ENCODE results near the gene ATP6V1C2.

Gene ATP6V1C2

GRCh38 chr2:10680957-10681356 lies 40.5 kb upstream of the ATP6V1C2 start:
- H2BK120ac ChIP-seq (ENCODE audit: low read depth, low read length) = no peak overlapping the region
- H4K8ac ChIP-seq (ENCODE audit: low read depth, low read length) = no peak overlapping the region
- H2BK12ac ChIP-seq (ENCODE audit: low read length) = no peak overlapping the region
- H3K14ac ChIP-seq (ENCODE audit: low read length) = no peak overlapping the region
- no peak overlapping the region for H3K9ac ChIP-seq (ENCODE audit: low read depth, low read length, poor library complexity)
- no peak overlapping the region for H3K4me2 ChIP-seq (ENCODE audit: insufficient read depth, low read length, poor library complexity, severe bottlenecking)
- peaks cover 2% of the 10 kb centered on the region for H3K79me1 ChIP-seq (ENCODE audit: low read depth, low read length)
- H2AK5ac ChIP-seq (ENCODE audit: low read depth, low read length) = no peak overlapping the region
- no CpG with 5 or more reads among the region's 2 CpGs for WGBS, 2 donors (ENCODE audit: extremely low coverage in 2 of 2, insufficient read length in 2 of 2, insufficient replicate concordance in 1 of 2)
- H3K18ac ChIP-seq (ENCODE audit: low read length) = no peak overlapping the region
- no peaks in the 10 kb centered on the region for H3K4me1 ChIP-seq (ENCODE audit: control insufficient read depth in 2 of 2, insufficient read depth in 1 of 2, low read depth in 1 of 2, low read length in 2 of 2)
- no peak overlapping the region for H4K91ac ChIP-seq (ENCODE audit: low read depth, low read length, poor library complexity)
- no peak overlapping the region for H3K4me3 ChIP-seq (ENCODE audit: low read length in 2 of 2)
- H2BK15ac ChIP-seq (ENCODE audit: low read length) = no peak overlapping the region
- H3K27ac ChIP-seq (replicated peaks; ENCODE audit: low read length) = no peak overlapping the region
- H2BK5ac ChIP-seq (ENCODE audit: low read length) = no peak overlapping the region
- H3K9me3 ChIP-seq (replicated peaks in 1 of 2; ENCODE audit: control insufficient read depth in 2 of 2, insufficient read depth in 1 of 2, low read depth in 1 of 2, low read length in 2 of 2) = no peaks in the 10 kb centered on the region
- no peak overlapping the region for H3K4ac ChIP-seq (ENCODE audit: low read length)
- DNase-seq (ENCODE audit: low spot score) = no peak
- no peaks in the 10 kb centered on the region for H3K27me3 ChIP-seq (ENCODE audit: control insufficient read depth in 3 of 3, insufficient read depth in 3 of 3, low read depth in 1 of 3, low read length in 3 of 3)
- no peak overlapping the region for H3K23ac ChIP-seq (ENCODE audit: low read depth, low read length, poor library complexity)
- peaks cover 4 to 65% of the 10 kb centered on the region in 2 donors for H3K36me3 ChIP-seq (replicated peaks in 1 of 2; ENCODE audit: control insufficient read depth in 2 of 2, insufficient read depth in 2 of 2, low read length in 2 of 2)
- no peak overlapping the region for H2AFZ ChIP-seq (ENCODE audit: low read length)

- H3K4me2 ChIP-seq (ENCODE audit: insufficient read depth, low read length, poor library complexity, severe bottlenecking) = no peak overlapping the region
- peaks cover 0 to 2% of the 10 kb centered on the region in 2 donors for H3K4me1 ChIP-seq (ENCODE audit: control insufficient read depth in 2 of 2, insufficient read depth in 1 of 2, low read depth in 1 of 2, low read length in 2 of 2)
- WGBS, 2 donors (ENCODE audit: extremely low coverage in 2 of 2, insufficient read length in 2 of 2, insufficient replicate concordance in 1 of 2) = 100% methylated on average over 1 of the region's 5 CpGs
Measured at GRCh38 chr2:10686176-10686730, 35.2 kb upstream of the ATP6V1C2 start.

GRCh38 chr2:10688921-10689807 lies 32.3 kb upstream of the ATP6V1C2 start:
- no CpG with 5 or more reads among the region's 27 CpGs for WGBS, 2 donors (ENCODE audit: extremely low coverage in 2 of 2, insufficient read length in 2 of 2, insufficient replicate concordance in 1 of 2)
- Histone ChIP-seq H2BK120ac (ENCODE audit: low read depth, low read length) (no peak overlapping the region), H3K18ac (ENCODE audit: low read length) (peak overlapping the region; percentile 88), H3K79me1 (ENCODE audit: low read depth, low read length) (no peaks in the 10 kb centered on the region), H3K4me1 (ENCODE audit: control insufficient read depth in 2 of 2, insufficient read depth in 1 of 2, low read depth in 1 of 2, low read length in 2 of 2) (peaks cover 0 to 2% of the 10 kb centered on the region in 2 donors), H3K9me3 (replicated peaks in 1 of 2; ENCODE audit: control insufficient read depth in 2 of 2, insufficient read depth in 1 of 2, low read depth in 1 of 2, low read length in 2 of 2) (no peaks in the 10 kb centered on the region), H3K36me3 (replicated peaks in 1 of 2; ENCODE audit: control insufficient read depth in 2 of 2, insufficient read depth in 2 of 2, low read length in 2 of 2) (peaks cover 0 to 14% of the 10 kb centered on the region in 2 donors), H3K4ac (ENCODE audit: low read length) (no peak overlapping the region), H3K9ac (ENCODE audit: low read depth, low read length, poor library complexity) (peak overlapping the region; percentile 99), H3K27me3 (ENCODE audit: control insufficient read depth in 3 of 3, insufficient read depth in 3 of 3, low read depth in 1 of 3, low read length in 3 of 3) (no peaks in the 10 kb centered on the region), H2BK5ac (ENCODE audit: low read length) (no peak overlapping the region), H3K4me3 (ENCODE audit: low read length in 2 of 2) (peak overlapping the region; percentile 95 to 98), H3K27ac (replicated peaks; ENCODE audit: low read length) (peak overlapping the region; percentile 30), H3K14ac (ENCODE audit: low read length) (no peak overlapping the region), H2AK5ac (ENCODE audit: low read depth, low read length) (no peak overlapping the region), H2BK15ac (ENCODE audit: low read length) (no peak overlapping the region), H4K91ac (ENCODE audit: low read depth, low read length, poor library complexity) (no peak overlapping the region), H2AFZ (ENCODE audit: low read length) (peak overlapping the region; percentile 96), H3K4me2 (ENCODE audit: insufficient read depth, low read length, poor library complexity, severe bottlenecking) (peak overlapping the region; percentile 79), H2BK12ac (ENCODE audit: low read length) (no peak overlapping the region), H4K8ac (ENCODE audit: low read depth, low read length) (no peak overlapping the region), H3K23ac (ENCODE audit: low read depth, low read length, poor library complexity) (peak overlapping the region; percentile 96)
- DNase-seq (ENCODE audit: low spot score) = peak; percentile 14

More at GRCh38 chr2:10686176-10686730, 35.2 kb upstream of the ATP6V1C2 start:
- Histone ChIP-seq H4K91ac (ENCODE audit: low read depth, low read length, poor library complexity) (no peak overlapping the region), H3K4me3 (ENCODE audit: low read length in 2 of 2) (no peak overlapping the region), H4K8ac (ENCODE audit: low read depth, low read length) (no peak overlapping the region), H3K27ac (replicated peaks; ENCODE audit: low read length) (no peak overlapping the region), H3K18ac (ENCODE audit: low read length) (no peak overlapping the region), H3K23ac (ENCODE audit: low read depth, low read length, poor library complexity) (no peak overlapping the region), H2BK120ac (ENCODE audit: low read depth, low read length) (no peak overlapping the region), H2AK5ac (ENCODE audit: low read depth, low read length) (no peak overlapping the region), H2BK15ac (ENCODE audit: low read length) (no peak overlapping the region), H2BK5ac (ENCODE audit: low read length) (no peak overlapping the region), H3K27me3 (ENCODE audit: control insufficient read depth in 3 of 3, insufficient read depth in 3 of 3, low read depth in 1 of 3, low read length in 3 of 3) (no peaks in the 10 kb centered on the region), H2AFZ (ENCODE audit: low read length) (no peak overlapping the region), H3K9ac (ENCODE audit: low read depth, low read length, poor library complexity) (no peak overlapping the region), H3K9me3 (replicated peaks in 1 of 2; ENCODE audit: control insufficient read depth in 2 of 2, insufficient read depth in 1 of 2, low read depth in 1 of 2, low read length in 2 of 2) (no peaks in the 10 kb centered on the region), H3K14ac (ENCODE audit: low read length) (no peak overlapping the region), H3K79me1 (ENCODE audit: low read depth, low read length) (peaks cover 2% of the 10 kb centered on the region), H3K36me3 (replicated peaks in 1 of 2; ENCODE audit: control insufficient read depth in 2 of 2, insufficient read depth in 2 of 2, low read length in 2 of 2) (peaks cover 4 to 36% of the 10 kb centered on the region in 2 donors), H3K4ac (ENCODE audit: low read length) (no peak overlapping the region), H2BK12ac (ENCODE audit: low read length) (no peak overlapping the region)
- no peak for DNase-seq (ENCODE audit: low spot score)

GRCh38 chr2:10691521-10691920 lies 29.9 kb upstream of the ATP6V1C2 start:
- Histone ChIP-seq H2AFZ (ENCODE audit: low read length) (no peak overlapping the region), H2AK5ac (ENCODE audit: low read depth, low read length) (no peak overlapping the region), H3K14ac (ENCODE audit: low read length) (no peak overlapping the region)

More at GRCh38 chr2:10691521-10691920, 29.9 kb upstream of the ATP6V1C2 start:
- no peak overlapping the region for H3K9ac ChIP-seq (ENCODE audit: low read depth, low read length, poor library complexity)
- peaks cover 0 to 2% of the 10 kb centered on the region in 2 donors for H3K4me1 ChIP-seq (ENCODE audit: control insufficient read depth in 2 of 2, insufficient read depth in 1 of 2, low read depth in 1 of 2, low read length in 2 of 2)
- no peaks in the 10 kb centered on the region for H3K79me1 ChIP-seq (ENCODE audit: low read depth, low read length)
- no peak overlapping the region for H4K91ac ChIP-seq (ENCODE audit: low read depth, low read length, poor library complexity)
- no peak overlapping the region for H2BK12ac ChIP-seq (ENCODE audit: low read length)
- no peak overlapping the region for H3K4ac ChIP-seq (ENCODE audit: low read length)
- H3K23ac ChIP-seq (ENCODE audit: low read depth, low read length, poor library complexity) = no peak overlapping the region
- H3K18ac ChIP-seq (ENCODE audit: low read length) = no peak overlapping the region
- no peak overlapping the region for H3K27ac ChIP-seq (replicated peaks; ENCODE audit: low read length)
- DNase-seq (ENCODE audit: low spot score) = no peak
- WGBS, 2 donors (ENCODE audit: extremely low coverage in 2 of 2, insufficient read length in 2 of 2, insufficient replicate concordance in 1 of 2) = no CpG with 5 or more reads among the region's 6 CpGs
- no peaks in the 10 kb centered on the region for H3K9me3 ChIP-seq (replicated peaks in 1 of 2; ENCODE audit: control insufficient read depth in 2 of 2, insufficient read depth in 1 of 2, low read depth in 1 of 2, low read length in 2 of 2)
- H4K8ac ChIP-seq (ENCODE audit: low read depth, low read length) = no peak overlapping the region
- no peaks in the 10 kb centered on the region for H3K27me3 ChIP-seq (ENCODE audit: control insufficient read depth in 3 of 3, insufficient read depth in 3 of 3, low read depth in 1 of 3, low read length in 3 of 3)
- H2BK15ac ChIP-seq (ENCODE audit: low read length) = no peak overlapping the region
- H2BK5ac ChIP-seq (ENCODE audit: low read length) = no peak overlapping the region
- H3K4me2 ChIP-seq (ENCODE audit: insufficient read depth, low read length, poor library complexity, severe bottlenecking) = no peak overlapping the region
- H3K4me3 ChIP-seq (ENCODE audit: low read length in 2 of 2) = no peak overlapping the region
- peaks cover 0 to 4% of the 10 kb centered on the region in 2 donors for H3K36me3 ChIP-seq (replicated peaks in 1 of 2; ENCODE audit: control insufficient read depth in 2 of 2, insufficient read depth in 2 of 2, low read length in 2 of 2)
- no peak overlapping the region for H2BK120ac ChIP-seq (ENCODE audit: low read depth, low read length)

Measured in neuronal stem cell (in vitro differentiated cells).